ENCODE results near the gene STK32C. TPM values are rescaled to one million over a fixed set of nuclear protein-coding genes. Genes with fewer than 3 reads are reported as not detected.
"Not testable (repeated sequence)": the region's sequence is repeated elsewhere in the genome, so short reads cannot be mapped to it uniquely, and the experiment has no call there.

Gene STK32C
- total RNA-seq, 1 donor from 2014 or later, result 15.7 TPM

GRCh38 chr10:132353456-132354355 lies 46.0 kb upstream of the STK32C start:
- Mint-ChIP-seq H3K36me3 (ENCODE audit: unreplicated experiment) (peaks cover 13% of the 10 kb centered on the region), H3K4me3 (ENCODE audit: unreplicated experiment) (no peak overlapping the region), H3K9me3 (ENCODE audit: unreplicated experiment) (no peaks in the 10 kb centered on the region), H3K27ac (ENCODE audit: unreplicated experiment) (no peak overlapping the region), H3K4me1 (ENCODE audit: unreplicated experiment) (no peaks in the 10 kb centered on the region), H3K27me3 (ENCODE audit: unreplicated experiment) (no peaks in the 10 kb centered on the region)
- TF ChIP-seq CTCF (IDR thresholded peaks at IDR 0.05), result no peak
- no peak for DNase-seq (ENCODE audit: extremely low spot score, unreplicated experiment)

- not testable (repeated sequence) for H3K9me3 Mint-ChIP-seq (ENCODE audit: unreplicated experiment); H3K27ac Mint-ChIP-seq (ENCODE audit: unreplicated experiment); H3K27me3 Mint-ChIP-seq (ENCODE audit: unreplicated experiment); DNase-seq (ENCODE audit: extremely low spot score, unreplicated experiment); H3K4me1 Mint-ChIP-seq (ENCODE audit: unreplicated experiment); H3K4me3 Mint-ChIP-seq (ENCODE audit: unreplicated experiment)
- H3K36me3 Mint-ChIP-seq (ENCODE audit: unreplicated experiment), result peaks cover 18% of the 10 kb centered on the region
- peak; percentile 75 for TF ChIP-seq CTCF (IDR thresholded peaks at IDR 0.05)
Measured at GRCh38 chr10:132352462-132353308, 44.9 kb upstream of the STK32C start.

- H3K36me3 Mint-ChIP-seq (ENCODE audit: unreplicated experiment), result peaks cover 17% of the 10 kb centered on the region
- no peak for TF ChIP-seq CTCF (IDR thresholded peaks at IDR 0.05)
- H3K27ac Mint-ChIP-seq (ENCODE audit: unreplicated experiment), result no peak overlapping the region
- no peaks in the 10 kb centered on the region for H3K27me3 Mint-ChIP-seq (ENCODE audit: unreplicated experiment)
- H3K4me1 Mint-ChIP-seq (ENCODE audit: unreplicated experiment), result no peaks in the 10 kb centered on the region
- H3K9me3 Mint-ChIP-seq (ENCODE audit: unreplicated experiment), result no peaks in the 10 kb centered on the region
- no peak for DNase-seq (ENCODE audit: extremely low spot score, unreplicated experiment)
- H3K4me3 Mint-ChIP-seq (ENCODE audit: unreplicated experiment), result no peak overlapping the region
Measured at GRCh38 chr10:132351611-132352010, 43.9 kb upstream of the STK32C start.

GRCh38 chr10:132350946-132351345 lies 43.2 kb upstream of the STK32C start:
- no peak for DNase-seq (ENCODE audit: extremely low spot score, unreplicated experiment)
- no peak overlapping the region for H3K27ac Mint-ChIP-seq (ENCODE audit: unreplicated experiment)
- H3K36me3 Mint-ChIP-seq (ENCODE audit: unreplicated experiment), result peaks cover 17% of the 10 kb centered on the region
- no peaks in the 10 kb centered on the region for H3K4me1 Mint-ChIP-seq (ENCODE audit: unreplicated experiment)
- no peaks in the 10 kb centered on the region for H3K9me3 Mint-ChIP-seq (ENCODE audit: unreplicated experiment)
- H3K27me3 Mint-ChIP-seq (ENCODE audit: unreplicated experiment), result no peaks in the 10 kb centered on the region
- no peak for TF ChIP-seq CTCF (IDR thresholded peaks at IDR 0.05)
- H3K4me3 Mint-ChIP-seq (ENCODE audit: unreplicated experiment), result no peak overlapping the region

GRCh38 chr10:132350391-132350790 lies 42.6 kb upstream of the STK32C start:
- DNase-seq (ENCODE audit: extremely low spot score, unreplicated experiment), result no peak
- Mint-ChIP-seq H3K27me3 (ENCODE audit: unreplicated experiment) (no peaks in the 10 kb centered on the region), H3K9me3 (ENCODE audit: unreplicated experiment) (no peaks in the 10 kb centered on the region), H3K4me1 (ENCODE audit: unreplicated experiment) (no peaks in the 10 kb centered on the region), H3K4me3 (ENCODE audit: unreplicated experiment) (no peak overlapping the region), H3K36me3 (ENCODE audit: unreplicated experiment) (peaks cover 18% of the 10 kb centered on the region), H3K27ac (ENCODE audit: unreplicated experiment) (no peak overlapping the region)
- TF ChIP-seq CTCF (IDR thresholded peaks at IDR 0.05), result no peak
